ENCODE results near the gene IPP.

The IPP gene

GRCh38 chr1:45678489-45678888 is 72.0 kb downstream of the IPP start:
- Histone ChIP-seq H3K4me1 (ENCODE audit: control insufficient read depth, insufficient read depth, low read length) (peaks cover 41% of the 10 kb centered on the region), H3K9me3 (ENCODE audit: control insufficient read depth, insufficient read depth, low read depth, low read length) (no peaks in the 10 kb centered on the region), H3K36me3 (ENCODE audit: control insufficient read depth in 2 of 2, insufficient read depth in 1 of 2, low read length in 2 of 2) (peaks cover 0 to 5% of the 10 kb centered on the region in 2 experiments; a peak in 2 of 3 replicates), H3K27ac (ENCODE audit: extremely low read depth, low read depth, low read length) (no peak overlapping the region), H3K4me3 (ENCODE audit: low read depth, low read length) (no peak overlapping the region)
- POLR2A ChIA-PET = interaction anchor here (0.6 to 2.3 kb wide), 2 partner anchors 8 to 1657 kb away, joined by 3 to 11 read pairs; partner anchors contain the start of gene GPBP1L1
- CTCF ChIA-PET = interaction anchor here (0.6 kb wide), 2 partner anchors 40 to 165 kb away, joined by 3 to 4 read pairs; no protein-coding TSS in a partner anchor
- TF ChIP-seq ZNF354C (tag by site-specific recombination; IDR thresholded peaks at IDR 0.05; ENCODE audit: borderline replicate concordance, low read depth) (no peak), ZNF645 (tag by site-specific recombination; IDR thresholded peaks at IDR 0.05) (no peak), ZBTB7A (tag by site-specific recombination; IDR thresholded peaks at IDR 0.05; ENCODE audit: low read depth) (no peak), ZNF16 (tag by site-specific recombination; IDR thresholded peaks at IDR 0.05; ENCODE audit: low read depth) (no peak), ZFP41 (tag by site-specific recombination; IDR thresholded peaks at IDR 0.05; ENCODE audit: borderline replicate concordance) (no peak), ZNF530 (tag by site-specific recombination; IDR thresholded peaks at IDR 0.05; ENCODE audit: low read depth) (no peak), ZFHX2 (tag by site-specific recombination; conservative IDR thresholded peaks at IDR 0.05) (no peak), ZNF664 (tag by site-specific recombination; IDR thresholded peaks at IDR 0.05) (peak; percentile 24; the same call in 1 of the 2 replicates), FEZF1 (tag by site-specific recombination; IDR thresholded peaks at IDR 0.05) (peak; percentile 22; the same call in 1 of the 2 replicates), GFI1B (tag by site-specific recombination; IDR thresholded peaks at IDR 0.05) (no peak), TCF7L2 (IDR thresholded peaks at IDR 0.05; ENCODE audit: borderline replicate concordance, low read depth, low read length) (no peak)
- TF ChIP-seq, protein P1, sequence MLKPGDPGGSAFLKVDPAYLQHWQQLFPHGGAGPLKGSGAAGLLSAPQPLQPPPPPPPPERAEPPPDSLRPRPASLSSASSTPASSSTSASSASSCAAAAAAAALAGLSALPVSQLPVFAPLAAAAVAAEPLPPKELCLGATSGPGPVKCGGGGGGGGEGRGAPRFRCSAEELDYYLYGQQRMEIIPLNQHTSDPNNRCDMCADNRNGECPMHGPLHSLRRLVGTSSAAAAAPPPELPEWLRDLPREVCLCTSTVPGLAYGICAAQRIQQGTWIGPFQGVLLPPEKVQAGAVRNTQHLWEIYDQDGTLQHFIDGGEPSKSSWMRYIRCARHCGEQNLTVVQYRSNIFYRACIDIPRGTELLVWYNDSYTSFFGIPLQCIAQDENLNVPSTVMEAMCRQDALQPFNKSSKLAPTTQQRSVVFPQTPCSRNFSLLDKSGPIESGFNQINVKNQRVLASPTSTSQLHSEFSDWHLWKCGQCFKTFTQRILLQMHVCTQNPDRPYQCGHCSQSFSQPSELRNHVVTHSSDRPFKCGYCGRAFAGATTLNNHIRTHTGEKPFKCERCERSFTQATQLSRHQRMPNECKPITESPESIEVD (tag by site-specific recombination; IDR thresholded peaks at IDR 0.05) = 0 out of 2 replicates have a peak, but pooled peaks have one; percentile 14

DNA sequence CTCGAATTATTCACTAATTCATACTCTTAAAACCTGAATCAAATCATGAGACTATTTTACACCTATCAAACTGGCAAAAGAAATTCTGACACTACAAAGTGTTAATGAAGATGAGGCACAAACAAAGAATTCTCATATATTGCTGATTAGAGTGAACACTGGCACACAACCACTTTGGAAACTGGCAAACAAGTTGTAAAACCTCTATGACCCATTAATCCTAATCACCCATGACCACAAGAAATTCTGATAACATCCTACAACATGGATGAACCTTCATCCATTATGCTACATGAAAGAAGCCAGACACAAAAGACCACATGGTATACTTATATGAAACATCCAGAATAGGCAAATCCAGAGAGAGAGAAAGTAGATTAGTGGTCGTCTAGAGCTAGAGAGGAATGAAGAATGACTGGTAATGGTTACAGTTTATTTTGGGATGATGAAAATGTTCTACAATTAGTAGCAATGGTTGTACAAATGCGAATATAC is 72.7 kb downstream of the IPP start:
- H3K36me3 ChIP-seq (ENCODE audit: control insufficient read depth in 2 of 2, insufficient read depth in 1 of 2, low read length in 2 of 2) = peaks cover 0 to 5% of the 10 kb centered on the region in 2 experiments; a peak in 2 of 3 replicates
- H3K4me1 ChIP-seq (ENCODE audit: control insufficient read depth, insufficient read depth, low read length) = peaks cover 41% of the 10 kb centered on the region
- CTCF ChIA-PET = interaction anchor here (0.6 kb wide), 2 partner anchors 41 to 166 kb away, joined by 3 to 4 read pairs; no protein-coding TSS in a partner anchor
- POLR2A ChIA-PET = interaction anchor here (0.7 to 2.3 kb wide), 2 partner anchors 9 to 428 kb away, joined by 4 to 11 read pairs; partner anchors contain the start of gene GPBP1L1
- no peak overlapping the region for H3K4me3 ChIP-seq (ENCODE audit: low read depth, low read length)
- H3K9me3 ChIP-seq (ENCODE audit: control insufficient read depth, insufficient read depth, low read depth, low read length) = no peaks in the 10 kb centered on the region
- no peak overlapping the region for H3K27ac ChIP-seq (ENCODE audit: extremely low read depth, low read depth, low read length)
- TF ChIP-seq, protein P1 (tag by site-specific recombination; IDR thresholded peaks at IDR 0.05) = peak; percentile 79
- no peak for TF ChIP-seq ZNF433 (tag by site-specific recombination; IDR thresholded peaks at IDR 0.05; ENCODE audit: low read depth)
- peak; percentile 46; the same call in 1 of the 2 replicates for TF ChIP-seq HIC1 (tag by site-specific recombination; IDR thresholded peaks at IDR 0.05)
- no peak for TF ChIP-seq ZNF776 (tag by site-specific recombination; IDR thresholded peaks at IDR 0.05; ENCODE audit: borderline replicate concordance)
- peak; percentile 47; the same call in 1 of the 2 replicates for TF ChIP-seq ZNF366 (tag by site-specific recombination; conservative IDR thresholded peaks at IDR 0.05)
- TF ChIP-seq, protein P2, sequence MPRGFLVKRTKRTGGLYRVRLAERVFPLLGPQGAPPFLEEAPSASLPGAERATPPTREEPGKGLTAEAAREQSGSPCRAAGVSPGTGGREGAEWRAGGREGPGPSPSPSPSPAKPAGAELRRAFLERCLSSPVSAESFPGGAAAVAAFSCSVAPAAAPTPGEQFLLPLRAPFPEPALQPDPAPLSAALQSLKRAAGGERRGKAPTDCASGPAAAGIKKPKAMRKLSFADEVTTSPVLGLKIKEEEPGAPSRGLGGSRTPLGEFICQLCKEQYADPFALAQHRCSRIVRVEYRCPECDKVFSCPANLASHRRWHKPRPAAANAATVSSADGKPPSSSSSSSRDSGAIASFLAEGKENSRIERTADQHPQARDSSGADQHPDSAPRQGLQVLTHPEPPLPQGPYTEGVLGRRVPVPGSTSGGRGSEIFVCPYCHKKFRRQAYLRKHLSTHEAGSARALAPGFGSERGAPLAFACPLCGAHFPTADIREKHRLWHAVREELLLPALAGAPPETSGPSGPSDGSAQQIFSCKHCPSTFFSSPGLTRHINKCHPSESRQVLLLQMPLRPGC (tag by site-specific recombination; IDR thresholded peaks at IDR 0.05) = no peak
- TF ChIP-seq MEIS1 (CRISPR knock-in tag; IDR thresholded peaks at IDR 0.05; ENCODE audit: borderline replicate concordance) = no peak
- TF ChIP-seq FEZF1 (tag by site-specific recombination; IDR thresholded peaks at IDR 0.05) = peak; percentile 56; the same call in 1 of the 2 replicates
- peak; percentile 30; the same call in 1 of the 2 replicates for TF ChIP-seq OSR2 (tag by site-specific recombination; IDR thresholded peaks at IDR 0.05)
- TF ChIP-seq ZNF843 (tag by site-specific recombination; IDR thresholded peaks at IDR 0.05) = 0 out of 2 replicates have a peak, but pooled peaks have one; percentile 28
- no peak for TF ChIP-seq ZSCAN16 (tag by site-specific recombination; IDR thresholded peaks at IDR 0.05)
- peak; percentile 70 for TF ChIP-seq ZBTB17 (tag by site-specific recombination; IDR thresholded peaks at IDR 0.05)

Data from HEK293 (cell line).